Measurements from ENCODE around the gene NKAPD1.
"Not testable (repeated sequence)": the region's sequence is repeated elsewhere in the genome, so short reads cannot be mapped to it uniquely, and the experiment has no call there.

NKAPD1 gene, protein sequence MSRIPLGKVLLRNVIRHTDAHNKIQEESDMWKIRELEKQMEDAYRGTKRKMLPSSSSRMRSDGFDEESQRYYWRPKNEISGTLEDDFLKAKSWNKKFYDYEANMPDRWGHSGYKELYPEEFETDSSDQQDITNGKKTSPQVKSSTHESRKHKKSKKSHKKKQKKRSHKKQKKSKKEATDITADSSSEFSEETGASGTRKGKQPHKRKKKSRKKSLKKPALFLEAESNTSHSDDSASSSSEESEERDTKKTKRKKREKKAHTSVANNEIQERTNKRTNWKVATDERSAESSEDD

GRCh38 chr11:112073941-112074811, at the start of gene NKAPD1, which contains the start of gene PIH1D2:
TSS of gene NKAPD1 (plus strand) at chr11:112074299. CDS start at chr11:112075575, 1,276 bp downstream.
TSS of gene PIH1D2 (minus strand) at chr11:112074017. CDS start at chr11:112073174, 843 bp downstream.
- DNase-seq (ENCODE audit: low spot score): peak; percentile 85

DNA sequence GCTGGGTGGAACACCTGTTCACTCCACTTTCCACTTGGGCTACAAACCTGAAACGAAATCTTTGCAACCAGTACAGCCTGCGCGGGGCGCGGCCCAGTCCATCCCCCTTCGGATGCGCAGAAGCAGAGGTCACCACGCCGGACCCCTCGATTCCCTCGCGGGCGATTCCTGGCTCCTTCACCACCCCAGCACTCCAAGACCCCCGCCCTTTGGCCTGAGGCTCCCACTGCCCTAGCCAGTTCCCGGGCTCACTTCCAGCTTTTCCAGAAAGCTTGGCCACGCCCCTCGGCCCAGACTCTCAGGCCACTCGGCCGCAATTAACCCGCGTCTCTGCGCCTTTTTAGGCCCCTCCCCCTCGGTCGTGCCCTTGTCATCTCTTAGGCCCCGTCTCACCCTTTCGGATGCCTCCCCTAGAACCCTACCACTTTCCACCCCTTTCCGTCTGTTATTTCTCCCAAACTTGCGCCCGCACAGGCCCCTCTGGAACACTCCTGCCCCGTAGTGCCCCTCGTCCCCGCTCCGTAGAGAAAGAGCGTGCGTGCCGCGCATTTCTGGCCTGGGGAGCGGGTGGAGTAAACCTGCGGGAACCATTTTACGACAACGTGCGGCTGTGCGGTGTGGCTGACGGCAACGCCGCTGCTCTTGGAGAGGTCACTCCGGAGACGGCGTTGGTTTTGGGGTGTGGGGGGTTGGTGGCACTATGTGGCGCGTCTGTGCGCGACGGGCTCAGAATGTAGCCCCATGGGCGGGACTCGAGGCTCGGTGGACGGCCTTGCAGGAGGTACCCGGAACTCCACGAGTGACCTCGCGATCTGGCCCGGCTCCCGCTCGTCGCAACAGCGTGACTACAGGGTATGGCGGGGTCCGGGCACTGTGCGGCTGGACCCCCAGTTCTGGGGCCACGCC, 49.1 kb upstream of the NKAPD1 start, which contains the start of gene DLAT:
TSS of gene DLAT (plus strand) at position 636 of the 906 bp plus-strand sequence. CDS start at position 701, 65 bp downstream.
- peak; percentile 88 for DNase-seq (ENCODE audit: low spot score)

GRCh38 chr11:112025707-112026106, 48.4 kb upstream of the NKAPD1 start:
- DNase-seq (ENCODE audit: low spot score): no peak

- DNase-seq (ENCODE audit: low spot score): not testable (repeated sequence)
These were observed 47.2 kb upstream of the NKAPD1 start for GRCh38 chr11:112026784-112027410.

GRCh38 chr11:112029460-112029859, 44.6 kb upstream of the NKAPD1 start:
- DNase-seq (ENCODE audit: low spot score): no peak

- DNase-seq (ENCODE audit: low spot score): peak; percentile 42
These were observed 40.2 kb upstream of the NKAPD1 start for GRCh38 chr11:112033902-112034301.

DNA sequence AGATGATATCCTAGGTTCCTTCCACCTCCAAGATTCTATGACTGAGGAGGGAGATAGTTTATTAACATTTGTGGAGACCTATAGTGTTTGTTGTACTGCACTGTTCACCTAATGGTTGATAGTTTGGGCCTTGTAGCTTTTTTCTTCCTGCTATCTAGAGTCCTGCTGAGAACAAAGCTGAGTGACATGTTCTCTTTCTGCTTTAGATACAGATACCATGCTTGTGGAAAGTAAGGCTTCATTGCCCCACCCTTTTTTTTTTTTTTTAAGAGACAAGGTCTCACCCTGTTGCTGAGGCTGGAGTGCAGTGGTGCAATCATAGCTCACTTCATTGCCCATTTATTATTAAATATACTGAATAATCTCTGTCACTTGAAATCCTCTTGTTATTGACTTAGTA, 36.6 kb upstream of the NKAPD1 start:
- no peak for DNase-seq (ENCODE audit: low spot score)

- no peak for DNase-seq (ENCODE audit: low spot score)
These were observed 31.7 kb upstream of the NKAPD1 start for GRCh38 chr11:112042161-112042960.

- DNase-seq (ENCODE audit: low spot score): no peak
These were observed 31.2 kb upstream of the NKAPD1 start for GRCh38 chr11:112042961-112043304.

GRCh38 chr11:112044961-112045360, 29.1 kb upstream of the NKAPD1 start:
- no peak for DNase-seq (ENCODE audit: low spot score)

- DNase-seq (ENCODE audit: low spot score): not testable (repeated sequence)
These were observed 27.5 kb upstream of the NKAPD1 start for GRCh38 chr11:112046647-112047046.

DNA sequence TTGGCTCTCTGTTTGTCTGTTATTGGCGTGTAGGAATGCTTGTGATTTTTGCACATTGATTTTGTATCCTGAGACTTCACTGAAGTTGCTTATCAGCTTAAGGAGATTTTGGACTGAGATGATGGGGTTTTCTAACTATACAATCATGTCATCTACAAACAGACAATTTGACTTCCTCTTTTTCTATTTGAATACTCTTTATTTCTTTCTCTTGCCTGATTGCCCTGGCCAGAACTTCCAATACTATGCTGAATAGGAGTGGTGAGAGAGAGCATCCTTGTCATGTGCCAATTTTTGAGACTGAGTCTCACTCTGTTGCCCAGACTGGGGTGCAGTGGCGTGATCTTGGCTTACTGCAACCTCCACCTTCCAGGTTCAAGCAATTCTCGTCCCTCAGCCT, 25.8 kb upstream of the NKAPD1 start:
- DNase-seq (ENCODE audit: low spot score): not testable (repeated sequence)

DNA sequence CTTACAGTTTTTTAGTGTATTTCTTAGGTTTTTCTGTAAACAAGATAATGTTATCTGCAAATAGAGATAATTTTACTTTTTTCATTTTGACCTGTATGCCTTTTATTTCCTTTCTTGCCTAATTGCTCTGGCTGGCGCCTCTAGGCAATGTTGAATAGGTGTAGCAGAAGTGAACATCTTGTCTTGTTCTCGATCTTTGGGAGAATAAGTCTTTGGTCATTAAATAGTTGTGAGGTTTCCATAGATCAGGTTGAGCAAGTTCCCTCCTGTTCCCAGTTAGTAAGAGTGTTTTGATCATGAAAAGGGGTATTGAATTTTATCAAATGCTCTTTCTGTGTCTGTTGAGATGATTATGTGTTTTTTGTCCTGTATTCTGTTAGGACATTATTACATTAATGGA, 24.3 kb upstream of the NKAPD1 start:
- no peak for DNase-seq (ENCODE audit: low spot score)

DNA sequence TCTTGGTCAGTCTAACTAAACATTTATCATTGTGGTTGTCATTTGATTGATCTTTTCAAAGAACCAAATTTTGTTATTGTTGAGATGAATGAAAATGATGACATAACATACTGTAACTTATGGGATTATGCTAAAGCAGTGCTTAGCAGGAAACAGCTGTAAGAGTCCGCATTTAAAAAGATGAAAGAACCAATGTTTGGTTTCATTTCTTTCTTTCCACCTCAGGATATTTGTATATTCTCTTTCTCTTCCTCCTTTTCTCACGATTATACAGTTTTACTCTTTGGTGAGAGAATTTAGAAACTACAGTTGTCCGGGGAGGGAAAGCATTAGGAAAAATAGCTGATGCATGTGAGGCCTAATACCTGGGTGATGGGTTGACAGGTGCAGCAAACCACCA, 23.4 kb upstream of the NKAPD1 start:
- no peak for DNase-seq (ENCODE audit: low spot score)

DNA sequence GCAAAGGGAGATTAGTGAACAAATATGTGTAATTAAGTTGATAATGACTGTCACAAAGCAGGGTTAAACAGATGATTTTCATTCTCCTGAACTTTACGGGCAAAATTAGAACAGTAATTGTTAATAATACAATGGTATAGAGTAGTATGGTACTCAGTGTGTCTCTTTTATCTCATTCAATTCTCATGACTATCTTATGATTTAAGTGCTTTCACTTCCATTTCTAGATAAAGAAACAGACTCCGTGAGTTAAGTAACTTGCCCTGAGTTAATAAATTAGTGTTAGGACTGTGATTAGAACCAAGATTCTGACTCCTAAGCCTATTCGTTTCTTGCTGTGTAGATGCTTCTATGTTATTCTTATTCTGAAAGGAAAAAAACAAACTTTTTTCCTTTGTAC, 22.3 kb upstream of the NKAPD1 start:
- no peak for DNase-seq (ENCODE audit: low spot score)

DNA sequence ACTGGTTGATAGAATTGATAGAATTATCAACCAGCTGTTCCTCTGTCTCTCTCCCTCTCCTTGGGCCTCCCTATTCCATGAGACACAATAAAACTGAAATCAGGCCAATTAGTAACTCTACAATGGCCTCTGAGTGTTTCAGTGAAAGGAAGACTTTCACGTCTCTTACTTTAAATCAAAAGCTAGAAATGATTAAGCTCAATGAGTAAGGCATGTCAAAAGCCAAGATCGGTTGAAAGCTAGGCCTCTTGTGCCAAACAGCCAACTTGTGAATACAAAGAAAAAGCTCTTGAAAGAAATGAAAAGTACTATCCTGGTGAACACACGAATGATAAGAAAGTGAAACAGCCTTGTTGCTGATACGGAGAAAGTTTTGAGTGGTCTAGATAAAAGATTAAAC, 16.9 kb upstream of the NKAPD1 start:
- DNase-seq (ENCODE audit: low spot score): no peak

GRCh38 chr11:112058103-112058502, 16.0 kb upstream of the NKAPD1 start:
- DNase-seq (ENCODE audit: low spot score): no peak

- DNase-seq (ENCODE audit: low spot score): no peak
These were observed 11.2 kb upstream of the NKAPD1 start for GRCh38 chr11:112062923-112063322.

GRCh38 chr11:112082729-112083128, 8.6 kb downstream of the NKAPD1 start:
- DNase-seq (ENCODE audit: low spot score): no peak

GRCh38 chr11:112085822-112086421, 11.8 kb downstream of the NKAPD1 start:
- DNase-seq (ENCODE audit: low spot score): no peak
